ENCODE data around the gene C2CD2L.

DNA sequence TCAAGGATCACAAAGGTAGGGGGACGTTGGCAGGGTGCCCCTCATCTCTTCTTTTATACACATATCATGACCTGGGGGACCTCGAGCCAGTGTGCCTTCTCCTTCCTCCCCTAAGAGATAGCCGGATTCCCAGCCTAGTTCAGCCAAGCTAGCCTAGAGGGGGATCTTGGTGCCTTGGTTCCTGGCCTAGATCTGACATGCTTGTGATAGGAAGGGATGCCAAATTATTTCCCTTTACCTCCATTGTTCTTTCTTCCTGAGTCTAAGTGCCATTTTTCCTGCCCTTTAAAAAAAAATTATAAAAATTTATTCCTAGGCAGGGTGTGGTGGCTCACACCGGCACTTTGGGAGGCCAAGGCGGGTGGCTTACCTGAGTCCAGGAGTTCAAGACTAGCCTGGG, 7.2 kb downstream of the C2CD2L start:
- TF ChIP-seq TEAD4 (CRISPR knock-in tag; IDR thresholded peaks at IDR 0.05): no peak
- TF ChIP-seq, protein P1, sequence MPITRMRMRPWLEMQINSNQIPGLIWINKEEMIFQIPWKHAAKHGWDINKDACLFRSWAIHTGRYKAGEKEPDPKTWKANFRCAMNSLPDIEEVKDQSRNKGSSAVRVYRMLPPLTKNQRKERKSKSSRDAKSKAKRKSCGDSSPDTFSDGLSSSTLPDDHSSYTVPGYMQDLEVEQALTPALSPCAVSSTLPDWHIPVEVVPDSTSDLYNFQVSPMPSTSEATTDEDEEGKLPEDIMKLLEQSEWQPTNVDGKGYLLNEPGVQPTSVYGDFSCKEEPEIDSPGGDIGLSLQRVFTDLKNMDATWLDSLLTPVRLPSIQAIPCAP (CRISPR knock-in tag; IDR thresholded peaks at IDR 0.05): no peak
